Lower leg skin (tissue), 4 donors: Measurements from ENCODE around the gene TIGD6. TPM values are rescaled to one million over a fixed set of nuclear protein-coding genes. Genes with fewer than 3 reads are reported as not detected.

Experiments
- DNase-seq, 2 donors: peaks; one replicate each; pipeline ENCODE4 v3.0.0-alpha.2; 2019; ENCODE audit warnings: low spot score in 2 of 2
- H3K4me3 ChIP-seq: fragments of 200-600 bp; sonication (generic); 2 replicates; pipeline ENCODE4 v1.5.1; 2017; ENCODE audit warnings: mild to moderate bottlenecking, low read depth; ENCODE audit not compliant: poor library complexity, severe bottlenecking
- POLR2A ChIP-seq, 2 donors: fragments of 450-650 bp; IDR thresholded peaks; one replicate each; pipeline ENCODE4 v1.6.1; 2016 to 2017; ENCODE audit warnings: antibody characterized with exemption in 2 of 2, mild to moderate bottlenecking in 1 of 2, moderate library complexity in 1 of 2
- WGBS, 2 donors: methylation state at CpG; one replicate each; pipeline ENCODE4 v1.1.5; 2018; 5-methylcytosine and 5-hydroxymethylcytosine counted together
- intact Hi-C: fragments of 100-400 bp; cut with DNase I; formaldehyde crosslinking; loops from one replicate; pipeline ENCODE4 v1.15.0; 2023; ENCODE audit warnings: low total_unique reads
- total RNA-seq, 4 donors: library from RNA; depleted of rRNA; stranded (reverse); fragments of >200 nt; gene quantifications; one replicate each; pipeline ENCODE4 v1.1.0, GENCODE V29; 2016
- TF ChIP-seq, protein P1 (sequence below), 3 donors: fragments of 450-650 bp; IDR thresholded peaks; one replicate each; pipeline ENCODE4 v1.5.1; 2016; ENCODE audit warnings: antibody characterized with exemption in 3 of 3, mild to moderate bottlenecking in 3 of 3, moderate library complexity in 2 of 3

Gene TIGD6
- total RNA-seq, 4 donors from 2014 or later, result 3.8 to 8.3 (median 6.0) TPM

- WGBS, 2 donors, result 83 to 87% methylated on average over 5 of the region's 5 CpGs
- intact Hi-C loops, result loop anchor here (5.0 kb wide), 1 partner anchor 151 kb away; no protein-coding TSS in a partner anchor
- H3K4me3 ChIP-seq, result no peak overlapping the region
- no peak for TF ChIP-seq POLR2A (IDR thresholded peaks at IDR 0.05)
- TF ChIP-seq, protein P1, sequence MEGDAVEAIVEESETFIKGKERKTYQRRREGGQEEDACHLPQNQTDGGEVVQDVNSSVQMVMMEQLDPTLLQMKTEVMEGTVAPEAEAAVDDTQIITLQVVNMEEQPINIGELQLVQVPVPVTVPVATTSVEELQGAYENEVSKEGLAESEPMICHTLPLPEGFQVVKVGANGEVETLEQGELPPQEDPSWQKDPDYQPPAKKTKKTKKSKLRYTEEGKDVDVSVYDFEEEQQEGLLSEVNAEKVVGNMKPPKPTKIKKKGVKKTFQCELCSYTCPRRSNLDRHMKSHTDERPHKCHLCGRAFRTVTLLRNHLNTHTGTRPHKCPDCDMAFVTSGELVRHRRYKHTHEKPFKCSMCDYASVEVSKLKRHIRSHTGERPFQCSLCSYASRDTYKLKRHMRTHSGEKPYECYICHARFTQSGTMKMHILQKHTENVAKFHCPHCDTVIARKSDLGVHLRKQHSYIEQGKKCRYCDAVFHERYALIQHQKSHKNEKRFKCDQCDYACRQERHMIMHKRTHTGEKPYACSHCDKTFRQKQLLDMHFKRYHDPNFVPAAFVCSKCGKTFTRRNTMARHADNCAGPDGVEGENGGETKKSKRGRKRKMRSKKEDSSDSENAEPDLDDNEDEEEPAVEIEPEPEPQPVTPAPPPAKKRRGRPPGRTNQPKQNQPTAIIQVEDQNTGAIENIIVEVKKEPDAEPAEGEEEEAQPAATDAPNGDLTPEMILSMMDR (IDR thresholded peaks at IDR 0.05), result no peak
- no peak for DNase-seq
Measured at GRCh38 chr5:149988126-149988525, 12.3 kb downstream of the TIGD6 start.

GRCh38 chr5:149982505-149982904, 17.9 kb downstream of the TIGD6 start:
- no peak for DNase-seq
- no peak overlapping the region for H3K4me3 ChIP-seq
- TF ChIP-seq, protein P1 (IDR thresholded peaks at IDR 0.05), result no peak
- TF ChIP-seq POLR2A (IDR thresholded peaks at IDR 0.05), result no peak
- intact Hi-C loops, result no loop called here

GRCh38 chr5:149981206-149981605, 19.2 kb downstream of the TIGD6 start:
- no peak overlapping the region for H3K4me3 ChIP-seq
- no peak for DNase-seq
- intact Hi-C loops, result no loop called here
- WGBS, 2 donors, result 90 to 96% methylated on average over 3 of the region's 3 CpGs
- TF ChIP-seq POLR2A (IDR thresholded peaks at IDR 0.05), result no peak
- TF ChIP-seq, protein P1 (IDR thresholded peaks at IDR 0.05), result no peak

GRCh38 chr5:149979896-149980295, 20.6 kb downstream of the TIGD6 start:
- WGBS, 2 donors, result 89% methylated on average over 1 of the region's 1 CpG
- intact Hi-C loops, result no loop called here
- no peak overlapping the region for H3K4me3 ChIP-seq
- no peak for TF ChIP-seq POLR2A (IDR thresholded peaks at IDR 0.05)
- TF ChIP-seq, protein P1 (IDR thresholded peaks at IDR 0.05), result no peak
- no peak for DNase-seq

GRCh38 chr5:149975409-149975808, 25.0 kb downstream of the TIGD6 start:
- intact Hi-C loops, result no loop called here
- no peak overlapping the region for H3K4me3 ChIP-seq
- DNase-seq, result no peak
- 66 to 68% methylated on average over 2 of the region's 2 CpGs for WGBS, 2 donors
- TF ChIP-seq, protein P1 (IDR thresholded peaks at IDR 0.05), result no peak
- TF ChIP-seq POLR2A (IDR thresholded peaks at IDR 0.05), result no peak

DNA sequence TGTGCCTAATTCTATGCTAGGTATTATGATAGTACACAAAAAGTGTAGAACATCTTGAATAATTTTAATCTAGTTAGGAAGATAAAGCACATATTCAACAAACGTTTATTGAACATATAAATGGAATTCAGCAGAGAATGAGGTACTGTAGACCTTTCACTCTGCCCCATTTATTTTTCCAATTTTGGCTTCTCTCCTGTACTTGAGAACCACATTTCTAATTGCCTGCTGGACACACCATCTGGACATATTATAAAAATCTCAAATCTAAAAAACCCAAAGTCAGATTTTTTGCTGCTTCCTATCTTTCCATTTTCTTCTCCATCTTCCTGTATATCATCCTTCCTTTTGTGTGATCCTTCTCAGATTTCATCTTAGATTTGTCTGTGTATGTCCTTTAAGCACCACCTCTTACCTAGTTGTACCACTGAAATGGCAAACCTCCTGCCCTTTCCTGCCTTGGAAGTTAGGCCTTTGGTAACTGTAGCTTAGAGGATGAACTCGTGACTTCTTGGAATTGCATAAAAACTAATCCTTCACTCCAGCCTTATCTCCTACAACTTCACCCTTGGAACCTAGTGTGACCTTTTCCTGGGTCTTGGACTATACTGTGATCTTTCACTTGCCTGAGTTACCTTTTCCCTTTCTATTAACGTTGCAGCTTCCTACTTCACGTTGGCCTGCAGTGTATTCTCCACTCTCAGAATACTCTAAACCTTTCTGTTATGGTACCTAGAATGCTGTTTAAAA, 31.1 kb downstream of the TIGD6 start:
- intact Hi-C loops, result no loop called here
- TF ChIP-seq POLR2A (IDR thresholded peaks at IDR 0.05), result no peak
- TF ChIP-seq, protein P1 (IDR thresholded peaks at IDR 0.05), result no peak
- DNase-seq, result no peak
- no peak overlapping the region for H3K4me3 ChIP-seq
- WGBS, 2 donors, result 88 to 93% methylated on average over 4 of the region's 4 CpGs
